D721Med (cell line): ENCODE measurements around the gene MEGF9.

ENCODE experiments used
- DNase-seq: peaks from one replicate; pipeline ENCODE4 v3.0.0; 2011; ENCODE audit warnings: low spot score; ENCODE audit not compliant: insufficient read length
- FAIRE-seq: peaks from 2 replicates; lab custom pipeline; 2011; peaks lifted over from hg19 to GRCh38; lab: Jason Lieb, UNC
- CTCF ChIP-seq: IDR thresholded peaks from 2 replicates; pipeline ENCODE4 v1.5.1; 2012; ENCODE audit warnings: mild to moderate bottlenecking, control low read depth; ENCODE audit not compliant: insufficient read depth; ENCODE audit errors: missing control alignments

The MEGF9 gene

GRCh38 chr9:120663380-120663779, 50.9 kb downstream of the MEGF9 start:
- DNase-seq (no peak), FAIRE-seq (no peak)
- no peak for TF ChIP-seq CTCF

GRCh38 chr9:120662513-120662912, 51.8 kb downstream of the MEGF9 start:
- no peak for TF ChIP-seq CTCF
- FAIRE-seq (no peak), DNase-seq (no peak)

GRCh38 chr9:120659676-120660075, 54.6 kb downstream of the MEGF9 start:
- no peak for TF ChIP-seq CTCF
- no peak for DNase-seq
- no peak for FAIRE-seq

GRCh38 chr9:120659209-120659608, 55.1 kb downstream of the MEGF9 start:
- FAIRE-seq (no peak), DNase-seq (no peak)
- no peak for TF ChIP-seq CTCF

- no peak for FAIRE-seq
- TF ChIP-seq CTCF = no peak
- DNase-seq = no peak
Measured at GRCh38 chr9:120655005-120655622, 59.2 kb downstream of the MEGF9 start.

- no peak for FAIRE-seq
- DNase-seq = no peak
- TF ChIP-seq CTCF = no peak
Measured at GRCh38 chr9:120654272-120654671, 60.0 kb downstream of the MEGF9 start.

GRCh38 chr9:120653762-120654161, 60.5 kb downstream of the MEGF9 start:
- no peak for DNase-seq
- FAIRE-seq = no peak
- TF ChIP-seq CTCF = no peak
